ENCODE measurements around the gene PRDM15.

The PRDM15 gene

DNA sequence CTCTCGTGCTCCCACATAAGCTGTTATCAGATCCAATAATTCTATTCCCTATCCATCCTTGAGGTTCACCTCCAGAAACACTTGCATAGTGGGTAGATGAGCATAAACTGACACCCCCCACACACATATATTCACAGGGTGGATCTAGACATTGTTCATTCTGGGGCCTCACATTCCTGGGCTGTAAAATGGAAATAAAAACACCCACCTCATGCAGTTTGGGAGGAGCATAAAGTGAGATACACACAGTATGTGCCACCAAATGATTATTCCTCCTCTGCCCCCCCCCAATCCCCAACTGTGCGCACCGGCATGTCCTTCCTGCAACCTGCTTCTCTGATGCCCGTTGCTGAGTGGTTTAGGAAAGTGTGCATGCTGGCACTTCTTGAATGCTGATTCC is 17.9 kb downstream of the PRDM15 start:
- DNase-seq, result no peak

DNA sequence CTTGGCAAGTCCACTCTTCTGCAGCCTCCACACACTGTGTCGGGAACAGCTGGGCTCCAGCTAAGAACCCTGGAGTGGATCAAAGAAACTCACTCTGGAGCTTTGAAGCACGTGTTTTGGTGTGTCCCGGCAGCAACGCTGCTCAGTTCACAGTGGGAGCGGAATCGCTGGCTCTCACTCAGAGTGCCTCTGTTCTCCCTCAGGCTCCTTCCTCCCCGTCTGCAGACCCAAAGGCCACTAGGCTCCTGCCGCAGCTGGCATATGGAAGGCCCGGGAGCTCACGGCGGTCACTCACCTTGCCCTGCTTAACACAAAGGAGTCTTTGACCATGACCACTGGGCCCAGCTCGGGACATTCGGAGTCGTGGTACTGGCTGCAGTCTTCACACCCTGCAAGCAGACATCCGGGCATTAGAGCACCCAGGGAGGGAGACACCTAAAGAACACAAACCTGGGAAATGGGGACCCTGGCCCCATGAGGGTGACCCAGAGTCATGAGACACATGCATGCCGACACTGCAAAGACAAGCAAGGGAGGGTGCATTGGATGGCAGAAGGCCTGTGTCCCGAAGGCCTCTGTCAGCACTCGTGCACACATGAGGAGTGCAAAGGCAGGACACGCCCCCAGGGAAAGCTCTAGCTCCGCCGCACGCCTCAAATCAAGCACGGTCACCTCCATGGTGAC is 19.7 kb downstream of the PRDM15 start:
- no peak for DNase-seq

DNA sequence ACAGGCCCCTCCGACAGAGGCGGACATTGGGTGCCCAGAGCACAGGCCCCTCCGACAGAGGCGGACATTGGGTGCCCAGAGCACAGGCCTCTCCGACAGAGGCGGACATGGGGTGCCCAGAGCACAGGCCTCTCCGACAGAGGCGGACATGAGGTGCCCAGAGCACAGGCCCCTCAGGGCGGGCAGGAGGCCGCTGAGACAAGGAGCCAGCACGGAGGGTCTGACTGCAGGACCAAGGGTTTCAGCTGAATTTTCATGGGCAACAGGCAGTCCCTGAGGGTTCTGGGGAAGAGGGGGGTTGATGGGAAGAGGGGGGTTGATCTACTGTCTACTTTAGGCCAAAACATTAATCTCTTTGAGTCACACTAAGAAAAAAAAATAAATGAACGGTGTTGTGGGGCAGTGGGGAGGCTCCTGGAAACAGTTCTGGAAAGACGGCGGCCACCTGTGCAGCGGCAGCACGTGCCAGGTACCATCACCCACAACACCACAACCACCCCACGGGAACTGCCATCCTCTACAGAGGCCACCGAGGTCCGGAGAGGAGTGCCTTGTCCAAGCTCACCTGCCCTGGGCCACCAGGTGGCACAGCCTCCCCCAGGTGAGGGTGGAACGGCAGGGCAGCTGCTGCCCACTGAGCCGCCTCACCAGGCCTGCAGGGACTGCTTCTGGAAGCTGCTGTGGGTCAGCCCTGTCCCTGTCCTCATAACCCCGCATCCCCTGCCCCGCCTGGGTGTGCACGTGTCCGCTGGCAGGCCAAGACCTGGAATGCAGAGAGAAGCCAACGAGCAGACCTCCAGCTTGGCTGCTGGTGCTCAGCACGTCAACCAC is 20.5 kb downstream of the PRDM15 start:
- no peak for DNase-seq

DNA sequence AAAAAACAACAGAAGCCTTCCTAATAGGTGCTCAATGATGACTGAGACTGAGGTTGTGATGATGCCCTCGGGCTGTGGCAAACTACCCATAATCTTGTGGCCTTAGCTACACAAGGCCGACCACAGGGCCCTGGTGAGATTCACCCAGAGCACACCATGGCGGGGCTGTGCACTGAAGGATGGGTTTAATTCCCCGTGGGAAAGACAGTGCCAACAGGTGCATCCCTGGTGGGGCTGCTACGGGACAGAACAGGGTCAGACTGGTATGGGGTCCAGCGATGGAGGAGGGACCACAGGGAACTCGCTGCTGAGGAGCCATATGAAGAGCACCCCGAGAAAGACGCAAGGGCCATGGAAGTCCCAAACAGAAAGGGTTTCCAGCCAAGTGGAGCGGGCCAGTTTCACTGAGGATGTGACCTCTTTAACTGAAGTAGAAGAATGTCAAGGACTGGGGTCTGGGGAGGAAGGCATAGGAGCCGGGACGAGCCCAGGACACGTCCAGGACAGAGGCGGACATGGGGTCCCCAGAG is 21.3 kb downstream of the PRDM15 start:
- DNase-seq, result no peak

DNA sequence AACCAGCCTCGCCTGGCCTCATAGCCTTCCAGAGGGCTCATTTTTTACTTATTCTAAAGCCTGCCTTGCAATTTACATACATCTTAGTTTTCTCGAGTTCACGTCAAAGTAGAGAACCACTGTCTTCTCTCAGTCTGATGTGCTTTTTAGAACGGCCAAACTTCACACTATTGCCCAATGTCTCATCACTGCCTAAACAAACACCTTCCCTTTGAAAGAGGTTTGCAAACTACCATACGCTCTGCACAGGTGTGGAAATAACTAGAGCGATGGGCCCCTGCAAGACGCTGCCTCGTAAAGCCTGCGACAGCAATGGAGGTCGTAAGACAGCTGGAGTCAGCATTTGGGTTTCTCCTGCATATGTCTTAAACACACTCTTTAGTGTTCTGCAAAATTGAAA is 22.6 kb downstream of the PRDM15 start:
- no peak for DNase-seq

DNA sequence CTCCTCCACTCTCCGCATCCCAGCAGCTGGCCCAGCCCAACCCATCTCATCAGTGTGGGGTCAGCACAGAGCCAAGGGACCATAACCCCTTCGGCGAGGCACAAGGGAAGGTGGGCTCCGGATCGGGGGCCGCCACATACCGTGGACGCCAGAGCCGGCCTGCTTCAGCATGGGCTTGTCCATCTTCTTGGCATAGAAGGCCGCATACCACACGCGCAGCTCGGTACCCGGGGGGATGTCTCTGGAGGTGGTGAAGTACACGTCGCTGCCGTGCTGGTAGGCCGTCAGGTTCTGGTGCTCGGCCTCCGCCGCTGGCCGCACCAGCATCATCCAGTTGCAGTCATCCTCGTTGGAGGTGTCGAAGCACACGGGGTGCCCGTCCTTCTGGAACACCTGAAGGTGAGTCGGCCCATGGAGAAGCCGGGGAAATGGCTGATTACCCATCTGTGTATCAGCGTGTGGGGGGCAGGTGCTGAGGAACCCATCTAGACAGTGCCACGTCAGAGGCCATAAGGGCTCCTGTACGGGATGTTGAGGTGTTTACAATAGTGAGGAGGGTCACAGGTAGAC is 24.6 kb downstream of the PRDM15 start:
- DNase-seq, result no peak

DNA sequence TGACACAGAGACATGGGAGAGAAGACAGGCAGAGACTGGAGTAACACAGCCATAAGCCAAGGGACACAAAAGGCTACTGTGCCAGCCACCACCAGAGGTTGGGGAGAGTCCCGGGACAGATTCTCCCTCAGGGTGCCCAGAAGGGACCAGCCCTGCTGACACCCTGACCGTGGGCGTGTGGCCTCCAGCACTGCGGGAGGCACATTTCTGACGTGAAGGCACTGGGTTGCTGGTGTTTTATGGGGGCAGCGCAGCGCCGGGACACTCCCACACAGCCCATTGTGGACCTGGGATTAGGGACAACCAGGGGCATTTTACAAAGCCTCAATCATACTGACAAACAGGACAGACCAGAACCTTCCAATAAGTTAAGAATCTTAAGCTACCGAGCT is 26.2 kb downstream of the PRDM15 start:
- DNase-seq, result no peak

DNA sequence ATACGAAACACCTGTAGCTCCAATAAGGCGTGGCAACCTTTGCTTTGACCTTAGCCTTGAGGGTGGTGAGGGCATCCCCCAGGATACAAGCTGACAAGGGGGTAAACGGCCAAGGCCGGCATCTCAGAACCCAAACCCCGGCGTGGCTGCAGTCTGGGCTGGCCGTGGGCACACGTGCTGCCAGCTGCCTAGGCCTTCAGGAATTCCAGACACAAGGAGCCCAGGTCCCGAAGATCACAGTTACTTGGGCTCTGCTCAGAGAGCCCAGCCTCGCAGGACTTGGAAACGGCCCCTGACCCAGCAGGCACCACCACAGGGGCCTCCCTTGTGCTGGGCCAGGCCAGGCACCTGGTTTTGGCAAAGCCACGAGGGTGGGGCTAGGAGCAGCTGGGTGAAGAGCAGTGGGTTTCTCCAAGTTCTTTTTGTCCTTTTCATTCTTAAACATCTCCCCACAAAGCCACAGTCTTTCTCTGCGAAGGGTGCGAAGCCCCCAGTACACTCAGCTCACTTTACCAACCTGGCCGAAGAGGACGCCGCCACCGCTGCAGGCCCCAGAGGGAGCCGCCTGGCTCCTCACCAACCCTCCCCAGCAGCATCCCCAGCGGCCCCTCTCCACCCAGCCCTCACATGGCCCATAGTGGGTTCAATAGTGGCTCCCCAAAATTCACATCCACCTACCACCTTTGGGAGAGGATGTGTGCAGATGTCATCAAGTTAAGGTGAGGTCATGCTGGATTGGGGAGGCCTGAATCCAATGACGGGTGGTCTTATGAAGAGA is 26.8 kb downstream of the PRDM15 start:
- DNase-seq, result no peak

DNA sequence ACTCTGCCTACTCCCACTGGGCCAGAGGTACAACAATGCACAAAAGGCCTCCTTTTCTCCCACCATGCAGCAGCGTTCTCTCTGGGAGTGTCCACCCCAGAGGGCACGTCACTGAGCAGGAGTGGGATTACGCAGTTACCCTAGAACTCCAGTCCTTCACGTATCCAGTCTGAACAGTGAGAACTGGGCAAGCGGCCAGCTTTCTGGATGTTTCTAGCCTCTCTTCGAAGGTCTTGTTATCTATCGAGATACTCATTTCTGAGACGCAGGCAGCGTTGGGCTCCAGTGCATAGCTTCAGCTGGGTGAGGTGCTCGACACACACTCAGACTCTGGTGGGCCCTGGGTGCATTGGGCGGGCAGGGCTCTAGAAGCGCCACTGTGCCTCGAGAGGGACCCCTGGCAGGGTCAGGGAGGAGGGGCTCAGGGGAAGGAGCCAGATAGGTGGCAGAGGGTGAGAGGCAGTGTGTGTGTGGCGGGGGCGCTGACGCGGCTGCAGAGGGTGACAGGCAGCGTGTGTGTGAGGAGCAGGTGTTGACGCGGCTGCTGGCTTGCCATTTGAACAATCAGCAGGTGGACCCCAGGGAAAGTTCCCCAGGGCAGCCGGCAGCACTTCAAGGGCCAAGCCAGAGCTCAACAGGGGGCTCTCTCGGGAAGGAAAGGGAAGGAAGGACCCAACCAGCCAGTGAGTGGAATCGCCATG is 27.9 kb downstream of the PRDM15 start:
- no peak for DNase-seq

DNA sequence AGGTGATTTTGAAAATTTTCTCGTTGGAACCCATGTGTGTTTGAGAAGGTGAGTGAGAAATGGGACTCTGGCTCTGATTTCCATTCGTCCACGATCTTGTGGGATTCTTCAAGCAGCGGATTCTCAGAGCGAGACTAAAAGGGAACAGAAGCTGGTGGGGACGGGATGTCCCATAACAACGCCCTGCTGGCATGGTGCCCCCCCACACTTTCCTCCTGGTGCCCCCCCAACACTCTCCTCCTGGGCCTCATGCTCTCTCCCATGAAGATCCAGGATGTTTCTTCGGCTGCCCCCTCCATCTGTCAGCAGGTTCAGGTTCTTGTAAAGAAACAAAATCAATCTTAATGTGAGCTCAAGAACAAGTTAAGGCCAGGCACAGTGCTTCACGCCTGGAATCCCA is 29.1 kb downstream of the PRDM15 start:
- DNase-seq, result no peak

DNA sequence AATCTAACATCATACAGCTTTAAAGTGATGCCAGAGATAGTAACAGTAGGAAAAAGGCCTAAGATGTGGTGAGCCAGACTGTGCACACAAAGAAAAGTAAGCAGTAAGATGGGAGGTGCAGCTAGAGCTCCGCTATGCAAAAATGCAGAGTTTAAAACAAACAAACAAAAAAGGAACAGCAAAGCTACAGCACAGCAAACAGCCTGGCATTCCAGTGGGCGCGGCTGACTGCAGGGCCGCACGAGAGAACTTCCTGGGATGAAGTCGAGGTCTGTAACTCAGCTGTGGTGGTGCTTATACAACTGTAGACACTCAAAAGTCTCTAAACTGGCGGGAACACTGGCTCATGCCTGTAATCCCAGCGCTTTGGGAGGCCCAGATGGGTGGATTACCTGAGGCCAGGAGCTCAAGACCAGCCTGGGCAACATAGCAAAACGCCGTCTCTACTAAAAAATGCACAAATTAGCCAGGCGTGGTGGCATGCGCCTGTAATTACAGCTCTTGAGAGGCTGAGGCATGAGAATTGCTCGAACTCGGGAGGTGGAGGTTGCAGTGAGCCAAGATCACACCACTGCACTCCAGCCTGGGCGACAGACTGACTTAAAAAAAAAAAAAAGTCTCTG is 30.1 kb downstream of the PRDM15 start:
- DNase-seq, result no peak

DNA sequence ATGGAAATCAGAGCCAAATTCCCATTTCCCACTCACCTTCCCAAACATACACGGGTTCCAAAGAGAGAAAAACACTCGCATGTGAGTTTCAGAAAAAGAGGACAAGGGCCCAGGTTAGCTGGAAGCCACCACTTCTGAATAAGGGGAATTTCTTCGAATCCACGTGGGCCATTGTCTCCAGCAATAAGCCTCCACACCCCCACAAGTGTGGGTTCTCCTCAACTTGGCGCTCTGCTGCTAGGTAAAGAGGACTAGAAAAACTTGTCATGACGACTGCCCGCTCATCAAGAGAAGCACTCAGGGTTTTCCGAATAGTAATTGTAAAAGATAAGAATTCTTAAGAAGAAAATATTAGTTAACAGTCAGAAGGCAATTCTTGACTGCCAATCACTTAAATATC is 30.6 kb downstream of the PRDM15 start:
- no peak for DNase-seq

DNA sequence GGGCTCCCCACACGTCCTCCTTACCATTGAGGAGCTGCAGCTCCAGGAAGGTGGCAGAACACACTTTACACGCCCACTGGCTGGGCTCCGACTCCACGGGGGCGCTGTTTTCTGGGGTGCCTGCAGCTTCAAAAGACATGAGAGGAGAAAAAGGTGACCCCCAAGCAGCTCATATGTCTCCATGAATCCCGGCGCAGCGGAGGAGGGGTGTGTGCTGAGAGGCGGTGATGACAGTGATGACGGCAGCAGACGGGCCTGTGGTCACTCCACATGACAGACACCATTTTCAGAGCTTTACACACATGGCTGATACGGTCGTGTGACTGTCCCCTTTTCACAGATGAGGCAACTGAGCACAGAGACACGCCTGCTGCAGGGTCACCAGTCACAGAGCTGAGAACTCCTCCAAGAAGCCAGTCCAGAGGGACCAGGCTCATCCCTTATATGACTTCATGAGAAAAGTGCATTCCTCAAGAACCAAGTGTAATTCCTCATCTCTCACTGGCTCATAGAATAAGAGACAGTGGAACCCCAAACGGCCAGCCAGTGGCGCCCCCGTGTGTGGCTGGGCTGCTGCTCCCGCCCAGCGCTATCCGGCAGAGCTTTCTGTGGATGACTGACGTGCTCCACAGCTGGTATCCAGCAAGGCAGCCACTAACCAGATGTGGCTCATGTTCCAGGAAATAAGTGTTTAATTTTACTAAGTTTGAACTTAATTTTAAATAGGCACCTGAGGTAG is 31.9 kb downstream of the PRDM15 start:
- no peak for DNase-seq

DNA sequence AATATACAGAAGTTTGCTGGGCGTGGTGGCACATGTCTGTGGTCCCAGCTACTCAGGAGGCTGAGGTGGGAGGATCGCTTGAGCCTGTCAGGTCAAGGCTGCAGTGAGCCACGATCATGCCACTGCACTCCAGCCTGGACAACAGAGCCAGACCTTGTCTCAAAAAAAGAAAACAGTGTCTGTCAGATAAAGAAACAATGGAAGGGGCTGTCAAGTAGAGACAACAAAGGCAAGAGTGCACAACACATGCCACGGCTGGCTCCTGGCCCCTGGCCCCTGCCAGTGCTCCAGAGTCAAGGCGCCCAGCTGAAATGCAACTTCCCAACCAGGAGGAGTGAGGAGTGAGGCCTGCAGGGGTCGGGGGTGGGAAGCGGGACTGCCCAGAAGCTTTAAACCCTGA is 32.6 kb downstream of the PRDM15 start:
- no peak for DNase-seq

DNA sequence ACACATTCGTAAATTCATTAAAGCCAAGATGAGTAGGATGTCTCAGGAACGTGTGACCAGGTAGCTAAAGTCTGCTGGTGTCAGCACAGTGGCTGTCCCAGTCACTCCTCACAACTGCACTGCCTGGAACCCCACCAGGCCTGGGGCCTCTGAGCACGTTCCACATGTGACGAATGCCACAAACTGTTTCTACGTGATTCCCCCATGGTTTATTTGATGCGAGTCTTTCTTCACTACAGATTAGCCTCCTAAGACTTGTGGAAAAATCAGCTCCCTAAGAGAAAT is 33.2 kb downstream of the PRDM15 start:
- DNase-seq, result no peak

DNA sequence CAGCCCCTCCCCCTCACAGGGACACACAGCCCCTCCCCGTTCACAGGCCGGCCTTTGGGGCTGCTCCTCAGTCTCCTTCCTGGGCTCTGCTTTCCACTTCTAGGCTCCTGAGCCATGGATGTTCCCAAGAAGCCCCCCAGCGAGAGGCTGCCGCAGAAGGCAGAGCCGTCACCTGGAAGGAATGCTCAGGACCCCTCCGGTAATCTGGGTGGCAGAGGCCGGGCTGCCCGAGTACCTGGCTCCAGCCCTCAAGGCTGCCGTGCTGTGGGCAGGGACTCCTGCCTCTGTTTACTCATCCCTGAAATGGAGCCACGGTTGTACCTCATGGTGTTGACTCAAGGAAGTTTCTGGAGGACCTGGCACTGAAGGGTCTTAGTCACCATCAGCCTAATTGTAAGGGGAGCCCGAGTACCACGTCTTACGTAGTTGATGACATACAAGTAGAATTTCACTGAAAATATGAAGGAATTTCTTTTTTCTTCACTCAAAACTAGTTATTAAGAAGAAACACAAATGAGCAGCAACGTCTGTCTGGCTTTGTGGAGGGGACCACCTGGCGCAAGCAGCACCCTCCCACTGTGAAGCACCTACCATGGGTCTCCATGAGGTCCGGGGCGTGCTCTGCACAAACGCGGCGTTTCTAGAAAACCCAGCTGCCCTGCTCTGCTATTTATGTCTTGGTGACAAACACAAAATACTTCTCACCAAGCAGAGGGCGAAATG is 33.7 kb downstream of the PRDM15 start:
- no peak for DNase-seq

DNA sequence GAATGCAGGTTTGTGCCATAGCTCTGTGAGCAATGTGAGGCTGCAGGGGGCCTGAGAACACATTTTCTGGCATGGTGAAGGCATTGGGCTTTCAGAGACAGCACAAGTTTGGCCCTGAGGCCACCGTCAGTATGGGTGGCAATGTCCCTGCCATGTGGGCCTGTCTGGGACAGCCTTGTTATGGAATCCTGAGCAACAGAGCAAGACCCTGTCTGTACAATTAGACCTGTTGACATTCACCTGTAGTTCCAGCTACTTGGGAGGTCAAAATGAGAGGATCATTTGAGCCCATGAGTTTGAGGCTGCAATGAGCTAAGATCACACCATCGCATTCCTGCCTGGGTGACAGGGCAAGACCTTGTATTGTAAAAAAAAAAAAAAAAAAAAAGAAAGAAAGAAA is 35.6 kb downstream of the PRDM15 start:
- DNase-seq, result no peak

DNA sequence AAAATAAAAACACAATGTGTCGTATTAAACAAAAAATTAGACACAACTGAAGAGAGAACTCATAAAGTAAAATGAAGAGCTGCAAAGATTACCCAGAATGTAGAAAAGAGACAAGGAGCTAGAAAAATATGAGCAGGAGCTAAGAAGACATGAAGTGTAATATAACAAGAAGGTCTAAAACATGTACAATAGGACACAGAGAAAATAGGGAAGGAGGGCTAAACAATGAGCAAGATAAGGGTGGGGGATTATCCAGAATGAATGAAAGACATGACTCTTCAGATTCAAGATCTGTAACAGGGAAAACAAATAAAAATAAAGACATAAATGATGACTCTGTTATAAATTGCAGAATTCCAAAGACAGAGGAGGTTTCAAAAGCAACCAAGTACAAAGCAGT is 38.3 kb downstream of the PRDM15 start:
- DNase-seq, result no peak

DNA sequence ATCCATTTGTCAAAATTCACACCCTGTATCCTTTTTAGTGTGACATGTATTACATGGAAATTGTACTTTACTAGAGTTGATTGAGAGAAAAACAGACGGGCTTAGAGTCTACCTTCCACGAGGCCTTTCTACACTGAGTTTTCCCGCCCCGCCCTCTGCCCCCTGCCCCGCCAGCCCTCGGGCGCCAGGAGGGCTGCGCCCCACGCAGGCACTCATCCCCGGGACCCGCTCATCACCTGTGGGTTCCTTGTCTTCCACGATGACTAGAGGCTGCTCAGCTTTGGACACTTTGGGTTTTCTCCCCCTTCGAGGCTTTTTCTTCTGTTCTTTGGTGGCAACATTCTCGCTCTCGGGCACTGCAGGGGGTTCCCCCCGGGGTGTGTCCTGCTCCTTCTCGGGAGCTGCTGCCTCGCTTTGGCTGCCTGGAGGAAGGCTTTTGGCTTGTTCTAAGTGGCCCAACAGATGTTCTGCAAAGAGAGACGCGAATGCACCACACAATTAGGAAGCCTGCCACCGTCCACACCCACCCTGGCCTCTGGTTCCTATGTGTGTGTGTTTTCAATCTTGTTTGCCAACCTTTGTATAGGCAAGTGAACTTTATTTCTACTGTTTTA is 39.6 kb downstream of the PRDM15 start:
- no peak for DNase-seq

DNA sequence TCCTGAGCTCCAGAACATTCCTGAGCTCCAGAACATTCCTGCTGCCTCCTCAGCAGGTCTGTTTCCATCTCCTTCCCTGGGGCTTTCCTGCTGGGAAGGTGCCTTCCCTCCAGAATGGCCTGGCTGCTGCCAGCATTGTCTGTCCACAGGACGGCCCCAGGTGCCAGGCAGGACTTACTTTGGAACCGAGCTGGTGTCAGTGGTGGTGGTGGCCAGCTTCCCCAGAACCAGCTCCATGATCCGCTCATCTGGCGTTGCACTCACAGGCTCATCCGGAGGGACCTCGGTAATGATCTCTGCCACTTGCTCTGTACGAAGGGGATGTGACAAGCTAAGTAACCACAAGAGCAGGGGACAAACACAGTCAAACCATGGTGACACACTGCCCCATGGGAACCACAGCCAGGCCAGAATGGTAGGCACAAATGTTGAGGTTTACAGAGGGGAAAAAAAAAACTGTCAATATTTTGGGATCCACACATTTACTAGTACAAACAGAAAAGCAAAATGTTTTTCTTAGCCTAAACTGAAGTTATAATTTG is 41.3 kb downstream of the PRDM15 start:
- DNase-seq, result no peak

All from NCI-H446 (cell line).